H1 (cell line): ENCODE results near the gene VENTX. TPM values are rescaled to one million over a fixed set of nuclear protein-coding genes. Genes with fewer than 3 reads are reported as not detected.

ENCODE experiments used
- CTCF ChIA-PET: fragments of 300-600 bp; sonication (Branson Sonifier 250); formaldehyde crosslinking; loops from one replicate; lab custom pipeline; 2021; ENCODE audit not compliant: partially characterized antibody; lab: Charles Lee
- POLR2A ChIA-PET: fragments of 300-600 bp; sonication (Branson Sonifier 250); formaldehyde crosslinking; loops from one replicate; lab custom pipeline; 2021; ENCODE audit warnings: inconsistent platforms; ENCODE audit not compliant: partially characterized antibody; lab: Charles Lee
- DNase-seq, 2 experiments: peaks; one replicate each; pipeline versions ENCODE4 v3.0.0 to v3.0.0-alpha.2; 2010 to 2022; ENCODE audit warnings: low spot score in 2 of 2, low read depth in 1 of 2, mixed read lengths in 1 of 2
- FAIRE-seq: peaks from 2 replicates; lab custom pipeline; 2011; peaks lifted over from hg19 to GRCh38; lab: Jason Lieb, UNC
- H2AFZ ChIP-seq: 2 replicates; pipeline ENCODE4 v1.8.1; 2012; ENCODE audit warnings: low read length, inconsistent platforms
- H2AK5ac ChIP-seq: 2 replicates; pipeline ENCODE4 v1.6.1; 2013; ENCODE audit warnings: low read depth, low read length
- H2BK120ac ChIP-seq: replicated peaks from 2 replicates; pipeline ENCODE3; 2013; ENCODE audit warnings: low read depth, low read length, inconsistent platforms
- H2BK12ac ChIP-seq: 2 replicates; pipeline ENCODE4 v1.6.1; 2013; ENCODE audit warnings: low read depth, low read length
- H2BK15ac ChIP-seq: 2 replicates; pipeline ENCODE4 v1.6.1; 2013; ENCODE audit warnings: low read length
- H2BK20ac ChIP-seq: 2 replicates; pipeline ENCODE4 v1.6.1; 2013; ENCODE audit warnings: low read length
- H2BK5ac ChIP-seq: 2 replicates; pipeline ENCODE4 v1.6.1; 2013; ENCODE audit warnings: low read depth, low read length
- H3K14ac ChIP-seq: 2 replicates; pipeline ENCODE4 v1.6.1; 2013; ENCODE audit warnings: inconsistent platforms; ENCODE audit not compliant: insufficient read length
- H3K18ac ChIP-seq: 2 replicates; pipeline ENCODE4 v1.6.1; 2013; ENCODE audit warnings: low read length; ENCODE audit errors: extremely low read depth
- H3K23ac ChIP-seq: 2 replicates; pipeline ENCODE4 v1.6.1; 2013; ENCODE audit warnings: inconsistent platforms; ENCODE audit not compliant: insufficient read length
- H3K23me2 ChIP-seq: 2 replicates; pipeline ENCODE4 v1.6.1; 2013; ENCODE audit warnings: low read depth, low read length
- H3K27ac ChIP-seq: 2 replicates; pipeline ENCODE4 v1.6.1; 2011; ENCODE audit warnings: low read depth, low read length, inconsistent platforms
- H3K27me3 ChIP-seq, 4 experiments: replicated peaks in 1 of 4; 1 replicate in 1 of 4; 2 replicates in 3 of 4; pipeline versions ENCODE4 v1.6.1 to v1.8.1; 2011 to 2013; ENCODE audit warnings: low read length in 3 of 4, mild to moderate bottlenecking in 3 of 4, inconsistent platforms in 2 of 4, mixed read lengths in 2 of 4, moderate library complexity in 1 of 4; ENCODE audit not compliant: control insufficient read depth in 3 of 4, insufficient read depth in 3 of 4; ENCODE audit errors: extremely low read depth in 1 of 4
- H3K36me3 ChIP-seq, 4 experiments: 2 replicates each; pipeline versions ENCODE4 v1.6.1 to v1.8.1; 2011 to 2013; ENCODE audit warnings: mild to moderate bottlenecking in 4 of 4, low read length in 3 of 4, moderate library complexity in 2 of 4, control low read depth in 1 of 4, inconsistent platforms in 1 of 4; ENCODE audit not compliant: insufficient read depth in 4 of 4, control insufficient read depth in 2 of 4
- H3K4ac ChIP-seq: replicated peaks from 2 replicates; pipeline ENCODE3; 2013; ENCODE audit warnings: low read length, low read depth, mixed read lengths, inconsistent platforms; ENCODE audit not compliant: insufficient read length
- H3K4me1 ChIP-seq, 4 experiments: replicated peaks in 1 of 4; 1 replicate in 1 of 4; 2 replicates in 3 of 4; pipeline versions ENCODE4 v1.6.1 to v1.8.1; 2011 to 2013; ENCODE audit warnings: low read length in 3 of 4, inconsistent platforms in 2 of 4, mixed read lengths in 1 of 4; ENCODE audit not compliant: insufficient read depth in 4 of 4, control insufficient read depth in 3 of 4
- H3K4me2 ChIP-seq, 2 experiments: 2 replicates each; pipeline versions ENCODE4 v1.6.1 to v1.8.1; 2011 to 2013; ENCODE audit warnings: low read depth in 2 of 2, low read length in 2 of 2, control low read depth in 1 of 2, inconsistent platforms in 1 of 2, mild to moderate bottlenecking in 1 of 2; ENCODE audit not compliant: insufficient read depth in 1 of 2
- H3K4me3 ChIP-seq, 4 experiments: fragments of 200-600, 300-600 bp in 1 of 4; sonication (generic), shearing (Covaris generic), sonication (Bioruptor Twin) in 1 of 4; 2 replicates each; pipeline versions ENCODE4 v1.5.1 to v1.8.1; 2011 to 2016; ENCODE audit warnings: low read length in 4 of 4, low read depth in 3 of 4, control low read depth in 2 of 4, inconsistent platforms in 2 of 4, mild to moderate bottlenecking in 2 of 4, mixed read lengths in 1 of 4, moderate library complexity in 1 of 4; ENCODE audit not compliant: insufficient read depth in 2 of 4; ENCODE audit errors: extremely low read depth in 1 of 4
- H3K56ac ChIP-seq: replicated peaks from 2 replicates; pipeline ENCODE3; 2013; ENCODE audit warnings: low read depth, mild to moderate bottlenecking, mixed read lengths, low read length, inconsistent platforms; ENCODE audit not compliant: insufficient read length
- H3K79me1 ChIP-seq: 2 replicates; pipeline ENCODE4 v1.6.1; 2013; ENCODE audit warnings: low read depth, low read length, control low read depth
- H3K79me2 ChIP-seq, 2 experiments: 2 replicates each; pipeline versions ENCODE4 v1.6.1 to v1.8.1; 2012 to 2013; ENCODE audit warnings: low read length in 2 of 2, mild to moderate bottlenecking in 2 of 2, inconsistent platforms in 1 of 2; ENCODE audit not compliant: insufficient read depth in 2 of 2, control insufficient read depth in 1 of 2
- H3K9ac ChIP-seq, 4 experiments: replicated peaks in 1 of 4; 1 replicate in 1 of 4; 2 replicates in 3 of 4; pipeline versions ENCODE4 v1.6.1 to v1.8.1; 2011 to 2013; ENCODE audit warnings: low read depth in 3 of 4, low read length in 3 of 4, control low read depth in 2 of 4, mild to moderate bottlenecking in 2 of 4, moderate library complexity in 2 of 4, inconsistent platforms in 1 of 4; ENCODE audit errors: extremely low read depth in 1 of 4
- H3K9me3 ChIP-seq, 2 experiments: 2 replicates each; pipeline versions ENCODE4 v1.6.1 to v1.8.1; 2012 to 2013; ENCODE audit warnings: mild to moderate bottlenecking in 2 of 2, moderate library complexity in 2 of 2, control low read depth in 1 of 2, inconsistent platforms in 1 of 2, low read depth in 1 of 2, low read length in 1 of 2, mixed read lengths in 1 of 2; ENCODE audit not compliant: insufficient read depth in 2 of 2
- H4K20me1 ChIP-seq, 2 experiments: replicated peaks in 1 of 2; 2 replicates each; pipeline versions ENCODE3 to v1.8.1; 2011 to 2013; ENCODE audit warnings: inconsistent platforms in 2 of 2, low read length in 2 of 2, mild to moderate bottlenecking in 1 of 2; ENCODE audit not compliant: insufficient read depth in 2 of 2, control insufficient read depth in 1 of 2
- H4K5ac ChIP-seq: 2 replicates; pipeline ENCODE4 v1.6.1; 2013; ENCODE audit warnings: low read length, low read depth, mixed read lengths, inconsistent platforms; ENCODE audit not compliant: insufficient read length
- H4K8ac ChIP-seq: 2 replicates; pipeline ENCODE4 v1.8.0; 2013; ENCODE audit warnings: mild to moderate bottlenecking, moderate library complexity, low read length, inconsistent platforms; ENCODE audit not compliant: insufficient read depth; ENCODE audit errors: extremely low read depth
- H4K91ac ChIP-seq: replicated peaks from 2 replicates; pipeline ENCODE3; 2013; ENCODE audit warnings: low read length, mixed read lengths, inconsistent platforms; ENCODE audit not compliant: insufficient read length
- CHD2 ChIP-seq: IDR thresholded peaks from 2 replicates; pipeline ENCODE4 v1.6.1; 2012; ENCODE audit warnings: low read length, improper control_type of control experiment
- JUND ChIP-seq: IDR thresholded peaks from 2 replicates; pipeline ENCODE4 v1.6.1; 2011; ENCODE audit warnings: mild to moderate bottlenecking, improper control_type of control experiment, low read length
- KDM1A ChIP-seq: fragments of 200-600, 300-600 bp; sonication (generic); IDR thresholded peaks from 2 replicates; pipeline ENCODE4 v1.7.1; 2016; ENCODE audit warnings: mild to moderate bottlenecking, low read length, borderline replicate concordance
- NRF1 ChIP-seq: IDR thresholded peaks from 2 replicates; pipeline ENCODE4 v1.6.1; 2011; ENCODE audit warnings: mild to moderate bottlenecking, low read depth, low read length, improper control_type of control experiment
- RNF2 ChIP-seq: fragments of 200-900, 300-1000 bp; sonication (generic); IDR thresholded peaks from 2 replicates; pipeline ENCODE4 v1.7.1; 2016; ENCODE audit warnings: borderline replicate concordance, low read depth, mild to moderate bottlenecking, antibody characterized with exemption, low read length; ENCODE audit not compliant: poor library complexity, severe bottlenecking; ENCODE audit errors: missing control alignments
- SIN3A ChIP-seq, 2 experiments: IDR thresholded peaks in 1 of 2; conservative IDR thresholded peaks in 1 of 2; 2 replicates each; pipeline ENCODE4 v1.6.1; 2011 to 2012; ENCODE audit warnings: low read length in 2 of 2, improper control_type of control experiment in 1 of 2, low read depth in 1 of 2, mild to moderate bottlenecking in 1 of 2
- SUZ12 ChIP-seq: fragments of 200-600 bp; sonication (generic); IDR thresholded peaks from 2 replicates; pipeline ENCODE4 v1.6.1; 2012; ENCODE audit warnings: mild to moderate bottlenecking, inconsistent platforms, low read length, moderate library complexity, mixed read lengths
- TAF1 ChIP-seq: IDR thresholded peaks from 2 replicates; pipeline ENCODE4 v1.6.1; 2011; ENCODE audit warnings: mild to moderate bottlenecking, low read depth, low read length
- TBP ChIP-seq: IDR thresholded peaks from 2 replicates; pipeline ENCODE4 v1.6.1; 2011; ENCODE audit warnings: low read depth, low read length, improper control_type of control experiment
- WGBS, 2 experiments: shearing (Covaris generic) in 1 of 2; methylation state at CpG; one replicate each; pipeline versions ENCODE4 v1.1.6 to v1.1.7; 2013 to 2015; ENCODE audit warnings: low lambda C conversion rate in 2 of 2, mixed read lengths in 2 of 2, inconsistent platforms in 1 of 2, low coverage in 1 of 2, missing lambda C conversion rate in 1 of 2; ENCODE audit not compliant: insufficient replicate concordance in 2 of 2, insufficient coverage in 1 of 2, insufficient read length in 1 of 2; ENCODE audit errors: extremely low coverage in 1 of 2, missing lambda C conversion rate in 1 of 2; 5-methylcytosine and 5-hydroxymethylcytosine counted together
- polyA plus RNA-seq, 7 experiments: library from polyadenylated mRNA; depleted of rRNA in 3 of 7; stranded (reverse) in 5 of 7; unstranded in 2 of 7; fragments of >200 nt in 5 of 7; fragments of 200-250 nt in 2 of 7; gene quantifications; 1 replicate in 5 of 7; 2 replicates in 1 of 7; 4 replicates in 1 of 7; pipeline versions ENCODE4 v1.2.1 to v1.2.3, GENCODE V29; 2011 to 2013; ENCODE audit warnings: missing spikeins in 2 of 7, mixed read lengths in 2 of 7
- total RNA-seq: library from RNA; stranded (reverse); fragmentation: NEBNext Ultra II Directional; extraction: Animal tissue kit (Norgen Biotek cat#: 25700); gene quantifications from 2 replicates; pipeline ENCODE4 v1.2.1, GENCODE V29; 2021
- TF ChIP-seq, protein P1 (sequence below): IDR thresholded peaks from 2 replicates; pipeline ENCODE4 v1.6.1; 2011; ENCODE audit warnings: low read depth, mild to moderate bottlenecking, low read length; ENCODE audit not compliant: insufficient read depth

The VENTX gene
- total and polyA plus RNA-seq, 2 of the 8 experiments (the other 6 are each of a cell fraction or from before 2014, with no cell fraction given) = 5.6 TPM

DNA sequence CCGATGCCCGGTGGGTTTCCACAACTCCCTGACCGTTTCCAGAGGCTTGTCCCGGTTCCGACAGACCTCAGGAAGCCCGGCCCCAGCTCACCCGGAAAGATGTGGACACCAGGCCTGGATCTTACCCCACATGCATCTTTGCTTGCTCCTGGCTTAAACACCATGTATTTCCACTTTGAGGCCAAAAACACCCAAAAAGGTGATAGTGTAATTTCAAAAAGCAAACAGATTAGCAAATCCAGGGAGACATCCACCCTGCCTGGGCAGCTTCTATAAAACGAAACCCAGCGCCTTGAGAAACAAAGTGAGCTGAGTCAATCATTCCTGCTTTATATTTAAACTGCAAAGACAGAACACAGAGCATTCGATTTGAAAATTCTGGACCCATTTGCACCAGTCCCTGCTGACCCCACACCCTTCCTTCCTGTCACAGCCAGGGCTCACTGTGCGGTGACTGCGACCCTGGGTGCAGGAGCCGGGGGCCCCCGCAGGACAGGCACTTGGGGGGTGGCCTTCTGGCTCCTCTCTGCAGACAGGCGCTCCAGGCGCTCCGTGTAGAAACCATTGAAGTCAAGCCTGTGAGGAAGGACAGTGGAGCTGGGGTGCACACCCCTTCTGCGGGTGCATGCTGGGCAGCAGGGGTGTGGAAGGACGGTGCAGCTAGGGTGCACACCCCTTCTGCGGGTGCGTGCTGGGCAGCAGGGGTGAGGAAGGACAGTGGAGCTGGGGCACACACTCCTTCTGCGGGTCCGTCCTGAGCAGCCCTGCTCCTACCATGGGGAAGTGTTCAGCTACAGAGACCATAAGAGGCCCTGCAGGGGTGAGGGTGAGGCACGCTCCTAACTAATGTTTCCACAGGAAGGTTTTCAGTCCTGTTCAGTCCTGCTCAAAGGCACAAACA is 41.9 kb downstream of the VENTX start:
- no peak overlapping the region for H3K4me2 ChIP-seq
- H4K5ac ChIP-seq = no peak overlapping the region
- H3K9me3 ChIP-seq = no peaks in the 10 kb centered on the region
- no peak overlapping the region for H3K4ac ChIP-seq
- DNase-seq (no peak), FAIRE-seq (no peak)
- H2BK20ac ChIP-seq = no peak overlapping the region
- H3K23me2 ChIP-seq = peaks cover 5% of the 10 kb centered on the region; the same call in 1 of the 2 replicates
- no peak overlapping the region for H3K4me3 ChIP-seq
- CTCF ChIA-PET = interaction anchor here (1.1 to 1.5 kb wide), 2 partner anchors 13 to 33 kb away, joined by 3 to 4 read pairs; no protein-coding TSS in a partner anchor
- no peak overlapping the region for H4K8ac ChIP-seq
- H4K91ac ChIP-seq = no peak overlapping the region
- H4K20me1 ChIP-seq = peaks cover 0 to 9% of the 10 kb centered on the region in 2 experiments
- no peak overlapping the region for H2BK12ac ChIP-seq
- 93% methylated on average over 21 of the region's 24 CpGs; no CpG with 5 or more reads in 1 of the 2 experiments for WGBS, 2 experiments
- H2AFZ ChIP-seq = no peak overlapping the region
- no peak overlapping the region for H3K14ac ChIP-seq
- H2BK120ac ChIP-seq = no peak overlapping the region
- peaks cover 0 to 7% (median 4%) of the 10 kb centered on the region in 4 experiments; a peak in 6 of 7 replicates for H3K27me3 ChIP-seq
- no peak overlapping the region for H3K56ac ChIP-seq
- no peak overlapping the region for H3K23ac ChIP-seq
- no peak overlapping the region for H2BK5ac ChIP-seq
- H3K18ac ChIP-seq = no peak overlapping the region
- POLR2A ChIA-PET = interaction anchor here (1.2 kb wide), 1 partner anchor 64 kb away, joined by 3 read pairs; no protein-coding TSS in a partner anchor
- H2BK15ac ChIP-seq = no peak overlapping the region
- no peak overlapping the region for H2AK5ac ChIP-seq
- peaks cover 0 to 13% (median 7%) of the 10 kb centered on the region in 4 experiments; a peak in 5 of 7 replicates for H3K4me1 ChIP-seq
- peaks cover 4 to 30% (median 17%) of the 10 kb centered on the region in 4 experiments; a peak in 6 of 8 replicates for H3K36me3 ChIP-seq
- H3K27ac ChIP-seq = no peak overlapping the region
- no peak overlapping the region for H3K9ac ChIP-seq
- H3K79me2 ChIP-seq = no peaks in the 10 kb centered on the region
- H3K79me1 ChIP-seq = no peaks in the 10 kb centered on the region
- TF ChIP-seq JUND (no peak), TBP (no peak), CHD2 (no peak), RNF2 (no peak), TAF1 (no peak), SUZ12 (no peak), KDM1A (no peak), SIN3A (conservative IDR thresholded peaks at IDR 0.05 in 1 of 2, IDR thresholded peaks at IDR 0.05 in 1 of 2; ENCODE audit: low read depth in 1 of 2, low read length in 2 of 2) (no peak), NRF1 (no peak)
- TF ChIP-seq, protein P1, sequence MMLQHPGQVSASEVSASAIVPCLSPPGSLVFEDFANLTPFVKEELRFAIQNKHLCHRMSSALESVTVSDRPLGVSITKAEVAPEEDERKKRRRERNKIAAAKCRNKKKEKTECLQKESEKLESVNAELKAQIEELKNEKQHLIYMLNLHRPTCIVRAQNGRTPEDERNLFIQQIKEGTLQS = no peak
